Measurements from ENCODE around the gene CXCL13.

- TF ChIP-seq CTCF (IDR thresholded peaks at IDR 0.05) (no peak), POLR2A (IDR thresholded peaks at IDR 0.05) (no peak), POLR2AphosphoS5 (IDR thresholded peaks at IDR 0.05) (no peak), EP300 (IDR thresholded peaks at IDR 0.05; ENCODE audit: low read depth) (no peak)
Measured at GRCh38 chr4:77578145-77578544, 27.5 kb upstream of the CXCL13 start.

Data from transverse colon (tissue), 4 donors.